OCI-LY7 (cell line): ENCODE data around the gene NLGN4Y.

Experiments used
- EZH2phosphoT487 ChIP-seq: fragments of 200-600 bp; sonication (generic); IDR thresholded peaks from 2 replicates; pipeline ENCODE4 v1.6.1; 2018; ENCODE audit warnings: low read depth, borderline replicate concordance, mild to moderate bottlenecking, mixed run types, antibody characterized with exemption, low read length, moderate library complexity, mixed read lengths
- TF ChIP-seq, protein P1 (sequence below): fragments of 200-600 bp; sonication (generic); conservative IDR thresholded peaks from 2 replicates; pipeline ENCODE4 v1.5.1; 2014; ENCODE audit warnings: mild to moderate bottlenecking, antibody characterized with exemption, low read length, moderate library complexity, mixed read lengths

DNA sequence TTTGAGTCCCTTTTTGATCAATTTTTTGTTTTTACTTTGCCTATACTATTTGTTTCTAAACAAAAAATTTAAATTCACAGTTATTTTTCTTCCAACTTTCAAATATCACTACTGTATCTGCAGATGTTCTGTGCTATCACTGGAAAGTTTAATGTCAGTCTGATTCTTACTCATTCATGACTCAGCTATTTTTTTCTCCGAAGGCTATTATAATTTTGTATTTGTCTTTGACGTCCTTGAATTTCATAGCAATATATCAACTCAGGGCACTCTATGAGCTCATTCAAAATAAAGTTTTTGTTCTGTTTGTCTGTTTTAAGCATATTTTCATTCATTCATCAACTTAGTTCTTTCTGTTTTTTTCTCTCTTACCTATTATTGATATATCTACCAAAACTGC, 273.7 kb downstream of the NLGN4Y start:
- TF ChIP-seq EZH2phosphoT487 = no peak
- TF ChIP-seq, protein P1, sequence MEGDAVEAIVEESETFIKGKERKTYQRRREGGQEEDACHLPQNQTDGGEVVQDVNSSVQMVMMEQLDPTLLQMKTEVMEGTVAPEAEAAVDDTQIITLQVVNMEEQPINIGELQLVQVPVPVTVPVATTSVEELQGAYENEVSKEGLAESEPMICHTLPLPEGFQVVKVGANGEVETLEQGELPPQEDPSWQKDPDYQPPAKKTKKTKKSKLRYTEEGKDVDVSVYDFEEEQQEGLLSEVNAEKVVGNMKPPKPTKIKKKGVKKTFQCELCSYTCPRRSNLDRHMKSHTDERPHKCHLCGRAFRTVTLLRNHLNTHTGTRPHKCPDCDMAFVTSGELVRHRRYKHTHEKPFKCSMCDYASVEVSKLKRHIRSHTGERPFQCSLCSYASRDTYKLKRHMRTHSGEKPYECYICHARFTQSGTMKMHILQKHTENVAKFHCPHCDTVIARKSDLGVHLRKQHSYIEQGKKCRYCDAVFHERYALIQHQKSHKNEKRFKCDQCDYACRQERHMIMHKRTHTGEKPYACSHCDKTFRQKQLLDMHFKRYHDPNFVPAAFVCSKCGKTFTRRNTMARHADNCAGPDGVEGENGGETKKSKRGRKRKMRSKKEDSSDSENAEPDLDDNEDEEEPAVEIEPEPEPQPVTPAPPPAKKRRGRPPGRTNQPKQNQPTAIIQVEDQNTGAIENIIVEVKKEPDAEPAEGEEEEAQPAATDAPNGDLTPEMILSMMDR = no peak
